Heart left ventricle (tissue), 13 donors: ENCODE measurements around the gene LMBRD1.

Source experiments
- POLR2A ChIP-seq, 2 donors: fragments of 450-650 bp; IDR thresholded peaks; one replicate each; pipeline ENCODE4 v1.6.1; 2017; ENCODE audit warnings: antibody characterized with exemption in 2 of 2, mild to moderate bottlenecking in 2 of 2, moderate library complexity in 2 of 2
- TF ChIP-seq, protein P1 (sequence below), 12 donors: fragments of 200-600 bp; sonication (generic) in 4 of 12; IDR thresholded peaks; one replicate each; pipeline versions ENCODE4 v1.5.0 to v1.8.0; 2018 to 2022; ENCODE audit warnings: antibody characterized with exemption in 12 of 12, mild to moderate bottlenecking in 5 of 12
- donor health status: ischemic (EF 13 %, LVEDD 7.1; RV severe dilation, severe dysfunction).
- donor health status: DM: no; HTN: yes; CAD: no.
- donor health status: DM: no; HTN: no; CAD: no.
- donor health status: ischemic (EF 25% LVEDD 6.9; RV normal size, moderate dysfunction).
- donor health status: ischemic (EF 25% LVEDD 5.7; RV mildly dilated, moderate dysfunction).
- donor health status: ischemic (EF 35%, LVEDD 5.7; RV mildly dilated, moderate dysfunction).
- donor health status: nonischemic (EF 11% LVEDD 7.7; RV severe dilation, severe dysfunction).
- donor health status: DM: yes; HTN: yes; CAD: no.
- donor health status: PGD.
- donor health status: ischemic (EF 29% LVEDD 5.4; RV normal size, mild dysfunction).
- donor health status: nonischemic (EF 23%, LVEDD 6.1; RV moderate dilation, normal function).

DNA sequence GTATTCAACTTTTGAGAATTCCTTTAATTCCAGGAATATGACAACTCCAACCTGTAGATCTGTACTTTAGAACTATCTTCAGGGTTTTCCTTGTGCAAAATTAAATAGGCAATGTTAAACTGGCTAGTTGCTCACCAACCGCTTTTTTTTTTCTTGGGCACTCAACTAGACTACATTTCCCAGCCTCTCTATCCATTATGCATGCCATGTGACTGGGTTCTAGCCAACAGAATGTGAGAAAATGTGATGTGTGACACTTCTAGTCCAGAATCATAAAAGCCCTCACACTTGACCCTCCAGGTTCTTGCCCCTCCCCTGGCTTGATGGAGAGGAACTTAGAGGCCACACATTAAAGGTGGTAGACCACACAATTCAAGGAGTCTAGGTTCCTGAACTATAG lies 166.0 kb downstream of the LMBRD1 start:
- TF ChIP-seq, protein P1, sequence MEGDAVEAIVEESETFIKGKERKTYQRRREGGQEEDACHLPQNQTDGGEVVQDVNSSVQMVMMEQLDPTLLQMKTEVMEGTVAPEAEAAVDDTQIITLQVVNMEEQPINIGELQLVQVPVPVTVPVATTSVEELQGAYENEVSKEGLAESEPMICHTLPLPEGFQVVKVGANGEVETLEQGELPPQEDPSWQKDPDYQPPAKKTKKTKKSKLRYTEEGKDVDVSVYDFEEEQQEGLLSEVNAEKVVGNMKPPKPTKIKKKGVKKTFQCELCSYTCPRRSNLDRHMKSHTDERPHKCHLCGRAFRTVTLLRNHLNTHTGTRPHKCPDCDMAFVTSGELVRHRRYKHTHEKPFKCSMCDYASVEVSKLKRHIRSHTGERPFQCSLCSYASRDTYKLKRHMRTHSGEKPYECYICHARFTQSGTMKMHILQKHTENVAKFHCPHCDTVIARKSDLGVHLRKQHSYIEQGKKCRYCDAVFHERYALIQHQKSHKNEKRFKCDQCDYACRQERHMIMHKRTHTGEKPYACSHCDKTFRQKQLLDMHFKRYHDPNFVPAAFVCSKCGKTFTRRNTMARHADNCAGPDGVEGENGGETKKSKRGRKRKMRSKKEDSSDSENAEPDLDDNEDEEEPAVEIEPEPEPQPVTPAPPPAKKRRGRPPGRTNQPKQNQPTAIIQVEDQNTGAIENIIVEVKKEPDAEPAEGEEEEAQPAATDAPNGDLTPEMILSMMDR (IDR thresholded peaks at IDR 0.05), result no peak
- no peak for TF ChIP-seq POLR2A (IDR thresholded peaks at IDR 0.05)
